HG03060 (cell line): ENCODE results near the gene ATP8B3.

ENCODE experiments used
- ATAC-seq: cut with Tn5 transposase; IDR thresholded peaks from one replicate; pipeline ENCODE4 v1.9.1; 2021; ENCODE audit warnings: low read depth, moderate number of reproducible peaks; ENCODE audit not compliant: unreplicated experiment

The ATP8B3 gene

GRCh38 chr19:1836458-1837221 is 24.6 kb upstream of the ATP8B3 start:
- ATAC-seq: no peak

GRCh38 chr19:1833540-1833939 is 21.5 kb upstream of the ATP8B3 start:
- ATAC-seq: no peak

- ATAC-seq: no peak
These were observed 20.1 kb upstream of the ATP8B3 start for GRCh38 chr19:1832046-1832663.

- no peak for ATAC-seq
These were observed 18.9 kb upstream of the ATP8B3 start for GRCh38 chr19:1830978-1831377.

- ATAC-seq: no peak
These were observed 18.5 kb upstream of the ATP8B3 start for GRCh38 chr19:1830568-1830967.

- no peak for ATAC-seq
These were observed 17.9 kb upstream of the ATP8B3 start for GRCh38 chr19:1829958-1830357.

- no peak for ATAC-seq
These were observed 16.5 kb upstream of the ATP8B3 start for GRCh38 chr19:1828279-1829238.

- no peak for ATAC-seq
These were observed 15.6 kb upstream of the ATP8B3 start for GRCh38 chr19:1827566-1828278.

- ATAC-seq: no peak
These were observed 14.8 kb upstream of the ATP8B3 start for GRCh38 chr19:1826557-1827521.

GRCh38 chr19:1825909-1826556 is 14.0 kb upstream of the ATP8B3 start:
- no peak for ATAC-seq

- no peak for ATAC-seq
These were observed 12.2 kb upstream of the ATP8B3 start for GRCh38 chr19:1824252-1824622.

- ATAC-seq: no peak
These were observed 11.6 kb upstream of the ATP8B3 start for GRCh38 chr19:1823539-1824251.

GRCh38 chr19:1823020-1823419 is 10.9 kb upstream of the ATP8B3 start:
- ATAC-seq: no peak

- no peak for ATAC-seq
These were observed 10.1 kb upstream of the ATP8B3 start for GRCh38 chr19:1822210-1822609.

GRCh38 chr19:1819341-1820255 is 7.5 kb upstream of the ATP8B3 start:
- ATAC-seq: no peak

- no peak for ATAC-seq
These were observed 6.6 kb upstream of the ATP8B3 start for GRCh38 chr19:1818549-1819195.
